Middle frontal gyrus (tissue), 1 donor: Measurements from ENCODE around the gene ZNF292.
"Not testable (repeated sequence)": the region's sequence is repeated elsewhere in the genome, so short reads cannot be mapped to it uniquely, and the experiment has no call there.

ENCODE experiments used
- DNase-seq: peaks from one replicate; pipeline ENCODE4 v3.0.0-alpha.2; 2015; ENCODE audit warnings: low spot score; ENCODE audit errors: extremely low spot score

Gene ZNF292

DNA sequence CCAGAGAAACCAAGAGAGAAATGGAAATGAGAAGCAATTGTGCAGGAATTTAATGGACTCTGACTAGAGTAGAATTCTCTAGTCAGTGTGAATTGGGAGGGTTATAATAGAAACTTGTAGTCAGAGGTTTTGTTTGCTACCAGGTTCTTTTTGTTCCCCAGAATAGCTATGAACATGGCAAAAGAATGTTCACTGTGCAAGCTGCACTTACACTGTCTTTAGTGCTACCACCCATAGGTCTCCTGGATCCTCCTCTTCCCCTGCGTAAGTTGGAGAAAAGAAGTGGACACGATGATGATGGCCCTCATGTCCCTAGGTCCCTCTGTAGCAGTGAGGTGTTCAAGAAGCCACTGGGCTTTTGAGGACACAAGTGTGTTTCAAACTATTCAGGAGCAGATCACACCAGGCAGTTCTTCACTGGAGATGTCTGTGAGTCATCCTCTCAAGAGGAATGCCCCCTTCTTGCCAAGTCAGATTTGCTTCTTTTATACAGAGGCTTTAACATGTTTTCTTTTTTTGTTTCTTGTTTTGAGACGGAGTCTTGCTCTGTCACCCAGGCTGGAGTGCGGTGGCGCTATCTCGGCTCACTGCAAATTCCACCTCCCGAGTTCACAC is 119.4 kb downstream of the ZNF292 start:
- DNase-seq = no peak

DNA sequence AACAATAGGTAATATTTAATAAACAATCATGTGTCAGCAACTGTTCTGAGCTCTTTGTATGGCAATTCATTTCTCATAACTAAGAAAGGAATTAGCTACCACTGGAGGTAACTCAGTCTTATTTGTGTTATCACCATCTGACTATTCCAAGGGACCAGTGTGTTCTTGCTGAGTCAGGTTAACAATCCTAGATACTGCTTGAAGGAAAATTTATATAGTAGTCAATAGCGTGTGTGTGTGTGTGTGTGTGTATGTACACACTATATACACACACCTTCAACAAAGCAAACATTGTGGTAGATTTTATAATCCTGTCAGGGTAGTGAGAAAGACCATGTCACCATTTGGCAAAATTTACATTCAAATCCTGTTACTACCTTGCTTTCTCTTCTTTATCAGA is 121.3 kb downstream of the ZNF292 start:
- DNase-seq = no peak

DNA sequence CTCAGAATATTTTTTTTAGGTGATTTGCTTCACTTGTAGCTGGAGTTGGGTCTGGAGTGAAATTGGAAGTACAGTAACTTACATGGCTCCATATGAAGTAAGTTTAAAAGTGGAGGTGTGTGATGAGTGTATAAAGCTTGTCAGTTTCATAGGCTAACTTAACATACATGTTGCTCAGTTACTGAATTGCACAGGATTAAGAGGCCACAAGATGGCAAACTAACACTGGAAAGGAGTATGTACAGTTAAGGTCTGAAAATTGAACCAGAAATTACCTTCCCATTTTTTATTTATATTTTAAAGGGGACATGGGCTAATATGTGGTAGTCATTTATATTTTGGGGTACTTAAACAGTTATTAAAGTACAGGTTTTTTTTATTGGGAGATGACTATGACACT is 121.8 kb downstream of the ZNF292 start:
- DNase-seq = no peak

DNA sequence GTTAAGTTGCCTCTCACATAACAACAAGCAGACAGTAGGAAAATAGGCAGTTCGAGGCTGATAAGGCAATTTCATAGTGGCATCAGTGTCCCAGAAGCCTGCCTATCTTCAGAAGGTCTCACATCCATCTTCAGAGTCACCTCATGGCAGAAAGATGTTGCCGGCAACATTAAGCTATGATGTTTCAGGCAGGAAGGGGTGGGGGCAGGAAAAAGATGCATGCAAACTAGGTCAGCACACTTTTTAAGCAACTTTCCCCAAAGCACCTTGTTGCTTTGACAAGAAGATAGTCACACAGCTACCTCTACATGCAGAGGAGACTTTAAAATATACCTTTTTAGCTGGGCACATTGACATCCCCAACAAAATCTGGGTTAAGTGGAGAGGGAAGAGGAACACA is 123.8 kb downstream of the ZNF292 start:
- no peak for DNase-seq

DNA sequence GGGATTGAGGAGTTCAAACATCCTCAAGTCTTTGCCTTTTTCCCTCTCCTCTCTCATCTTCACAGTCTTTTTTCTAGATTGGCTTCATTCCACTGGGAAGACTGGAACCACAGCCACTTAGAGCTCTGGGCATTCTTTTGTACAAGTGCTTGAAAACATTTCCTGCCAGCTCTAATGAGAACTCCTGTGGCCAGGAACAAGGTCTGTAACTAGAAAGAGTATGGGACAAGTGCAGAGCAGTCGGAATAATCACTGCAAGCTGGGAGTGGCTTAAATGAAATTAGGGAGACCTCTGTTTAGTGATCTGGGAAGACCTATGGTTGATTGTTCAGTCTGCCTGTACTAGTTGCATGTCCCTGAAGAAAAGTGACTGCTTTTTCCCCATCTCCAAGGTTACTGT is 126.1 kb downstream of the ZNF292 start:
- no peak for DNase-seq

DNA sequence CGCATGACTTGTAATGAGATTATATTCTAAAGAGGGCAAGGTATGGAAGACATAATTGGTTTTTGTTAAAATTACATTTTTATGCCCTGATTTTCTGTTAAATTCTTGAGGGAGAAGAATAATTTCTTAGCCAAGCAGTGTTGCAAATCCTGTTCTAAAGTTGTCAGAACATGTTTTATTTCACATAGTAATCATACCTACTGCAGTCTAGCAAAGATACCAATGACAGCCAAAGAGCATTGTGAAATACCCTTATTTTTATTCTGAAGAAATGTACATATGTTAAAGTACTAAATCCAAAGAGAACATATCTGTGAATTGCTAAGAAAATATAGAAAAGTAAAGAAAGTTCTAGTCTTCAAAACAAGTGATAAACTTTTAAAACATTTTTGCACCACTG is 127.4 kb downstream of the ZNF292 start:
- DNase-seq = no peak

DNA sequence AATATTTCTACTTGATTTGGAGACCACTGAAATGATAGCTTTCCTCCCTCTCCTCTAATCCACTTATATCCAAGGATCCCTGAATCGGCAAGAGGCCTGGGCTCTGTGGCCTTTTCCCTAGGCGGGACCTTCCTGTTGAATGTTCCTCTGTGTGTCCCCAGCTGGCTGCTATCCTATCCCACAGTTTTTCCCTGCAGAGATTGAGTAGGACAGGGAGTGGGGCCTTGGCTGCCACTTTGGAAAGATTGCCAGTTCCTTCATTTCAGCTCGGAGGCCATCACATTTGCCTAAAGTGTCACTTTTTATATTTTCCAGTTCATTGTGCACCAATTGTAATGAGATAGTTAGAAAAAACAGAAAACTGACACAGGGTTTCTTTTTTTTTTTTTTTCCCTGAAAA is 128.1 kb downstream of the ZNF292 start:
- DNase-seq = no peak

DNA sequence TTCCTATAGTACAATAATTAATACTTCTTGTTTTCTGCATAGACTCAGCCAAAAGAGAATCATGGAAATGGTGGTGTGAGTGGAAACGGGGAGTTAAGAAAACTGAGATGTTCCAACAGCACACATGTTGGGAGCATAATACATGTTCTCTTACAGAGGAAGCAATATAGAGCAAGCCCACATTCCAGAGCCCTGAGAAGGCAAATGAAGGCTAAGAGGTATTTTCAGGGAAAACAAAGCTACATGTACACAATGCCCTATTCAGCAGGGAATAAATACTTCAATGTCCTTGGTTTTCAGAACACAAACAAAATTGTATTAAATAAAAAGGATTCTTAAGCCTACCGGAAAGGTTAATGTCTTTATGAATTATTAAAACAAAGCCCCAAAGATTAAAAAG is 131.9 kb downstream of the ZNF292 start:
- no peak for DNase-seq

DNA sequence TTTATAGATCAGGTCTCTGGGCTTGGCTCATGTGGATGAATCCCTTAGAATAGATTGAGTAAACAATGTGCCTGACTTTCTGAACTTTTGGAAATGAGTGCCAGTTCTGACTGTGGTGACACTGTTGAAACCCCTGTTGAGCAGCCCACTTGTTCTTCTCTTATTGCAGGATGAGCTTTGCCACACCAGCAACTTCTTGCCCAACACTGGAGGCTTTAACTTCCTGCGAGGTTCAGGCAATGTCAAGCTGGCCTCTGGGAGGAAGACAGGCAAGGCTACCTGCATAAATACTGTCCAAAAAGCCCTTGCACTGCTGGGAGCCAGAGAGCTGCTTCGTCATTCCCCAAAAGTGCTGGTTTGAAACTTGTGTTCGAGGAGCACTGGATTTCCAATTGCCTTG is 134.2 kb downstream of the ZNF292 start:
- DNase-seq = no peak

DNA sequence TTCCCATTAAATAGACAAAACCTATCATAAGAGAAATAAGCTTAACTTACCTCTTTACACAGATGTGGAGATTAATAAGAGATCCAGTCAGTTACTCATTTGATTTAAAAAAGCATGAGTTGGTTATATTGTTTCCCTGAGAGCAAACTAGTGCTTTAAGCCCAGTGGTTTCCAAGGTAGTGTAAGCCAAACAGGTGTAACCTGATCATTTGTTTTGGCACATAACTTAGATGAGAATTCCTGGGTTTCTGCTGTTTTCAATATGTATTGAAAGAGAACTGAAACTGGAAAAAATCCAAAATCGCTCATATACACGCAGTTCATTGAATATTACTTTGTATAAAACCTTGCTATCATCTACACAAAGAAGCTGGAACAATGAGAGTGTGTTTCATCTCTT is 136.5 kb downstream of the ZNF292 start:
- DNase-seq = no peak

DNA sequence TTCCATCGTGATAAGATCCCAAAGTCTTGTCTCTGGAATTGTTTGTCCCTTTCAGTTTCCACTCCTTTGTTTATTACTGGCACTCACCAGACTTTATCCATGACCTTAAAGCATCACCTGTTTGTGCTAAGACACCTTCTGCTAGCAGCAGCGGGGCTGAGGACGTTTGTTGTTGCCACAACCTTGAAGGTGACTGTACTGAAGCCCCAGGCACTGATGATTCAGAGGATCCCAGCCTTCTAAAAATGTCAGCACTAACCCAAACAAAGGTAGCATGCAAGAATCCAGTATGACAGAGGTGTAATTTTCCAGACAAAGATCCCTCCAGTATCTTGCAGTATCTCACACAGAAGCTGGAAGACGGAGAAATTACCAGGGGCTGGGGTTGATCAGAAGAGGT is 138.2 kb downstream of the ZNF292 start:
- DNase-seq = no peak

DNA sequence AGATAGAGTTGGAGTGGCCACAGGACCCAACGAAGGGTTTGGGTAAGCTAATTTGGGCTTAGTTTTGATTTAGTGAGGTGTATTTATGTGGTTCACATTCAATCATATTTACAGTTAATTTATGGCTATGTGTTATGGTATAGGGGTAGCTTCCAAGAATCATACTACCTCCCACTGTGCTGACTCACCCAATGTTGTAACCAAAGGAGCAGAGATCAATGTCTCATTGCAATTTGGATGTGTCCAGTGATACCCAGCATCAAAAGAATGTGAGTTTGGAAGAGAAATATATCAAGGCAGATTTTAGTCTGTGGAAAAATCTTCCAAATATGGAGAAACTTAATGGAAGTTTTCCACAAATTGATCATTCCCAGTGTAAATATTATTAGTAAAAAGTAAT is 141.8 kb downstream of the ZNF292 start:
- no peak for DNase-seq

DNA sequence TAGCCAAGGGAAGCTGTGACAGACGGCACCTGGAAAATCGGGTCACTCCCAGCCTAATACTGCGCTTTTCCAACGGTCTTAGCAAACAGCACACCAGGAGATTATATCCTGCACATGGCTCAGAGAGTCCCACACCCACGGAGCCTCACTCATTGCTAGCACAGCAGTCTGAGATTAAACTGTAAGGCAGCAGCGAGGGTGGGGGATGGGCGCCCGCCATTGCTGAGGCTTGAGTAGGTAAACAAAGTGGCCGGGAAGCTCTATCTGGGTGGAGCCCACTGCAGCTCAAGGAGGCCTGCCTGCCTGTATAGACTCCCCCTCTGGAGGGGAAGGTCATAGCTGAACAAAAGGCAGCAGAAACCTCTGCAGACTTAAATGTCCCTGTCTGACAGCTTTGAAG is 145.9 kb downstream of the ZNF292 start:
- DNase-seq = not testable (repeated sequence)

DNA sequence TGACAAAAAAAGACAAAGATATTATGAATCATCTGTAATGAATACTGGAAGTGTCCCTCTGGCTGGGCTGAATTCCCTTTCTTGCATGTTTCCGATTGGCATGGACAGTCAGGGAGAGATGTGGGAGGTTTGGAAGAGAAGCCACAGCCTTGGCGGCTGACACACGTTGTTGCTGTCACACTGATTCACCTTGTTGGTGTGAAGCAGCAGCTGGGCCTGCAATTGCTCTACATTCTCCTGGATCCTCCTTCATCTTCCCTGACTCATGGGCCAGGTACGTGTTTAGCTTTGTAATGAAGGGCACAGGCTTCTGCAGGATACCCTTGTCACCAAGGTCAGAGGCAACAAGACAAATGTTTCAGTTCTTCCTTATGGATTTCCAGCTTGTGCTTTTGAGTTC is 153.6 kb downstream of the ZNF292 start:
- no peak for DNase-seq

DNA sequence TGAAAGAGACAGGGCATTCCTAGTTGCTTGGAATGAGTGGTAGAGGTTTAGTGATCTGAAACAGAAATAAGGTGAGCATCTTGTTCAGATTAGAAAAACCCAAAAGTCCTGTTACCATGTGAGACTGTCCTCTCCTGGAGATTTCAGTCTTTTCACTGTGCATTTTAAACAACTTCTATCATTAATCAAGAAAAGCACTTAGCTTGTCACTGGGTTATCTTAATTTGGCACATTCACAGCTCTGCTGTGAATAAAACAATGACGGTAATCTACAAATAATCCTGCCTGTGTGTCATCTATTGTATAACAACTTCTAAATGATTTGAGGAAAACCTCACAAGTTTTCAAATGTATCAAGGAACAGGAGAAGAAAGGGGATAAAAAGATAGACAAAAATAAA is 157.5 kb downstream of the ZNF292 start:
- DNase-seq = no peak
